ENCODE measurements around the gene DMRTB1. TPM values are rescaled to one million over a fixed set of nuclear protein-coding genes. Genes with fewer than 3 reads are reported as not detected.

Gene DMRTB1
- total RNA-seq, 1 experiment from 2014 or later, result not detected

DNA sequence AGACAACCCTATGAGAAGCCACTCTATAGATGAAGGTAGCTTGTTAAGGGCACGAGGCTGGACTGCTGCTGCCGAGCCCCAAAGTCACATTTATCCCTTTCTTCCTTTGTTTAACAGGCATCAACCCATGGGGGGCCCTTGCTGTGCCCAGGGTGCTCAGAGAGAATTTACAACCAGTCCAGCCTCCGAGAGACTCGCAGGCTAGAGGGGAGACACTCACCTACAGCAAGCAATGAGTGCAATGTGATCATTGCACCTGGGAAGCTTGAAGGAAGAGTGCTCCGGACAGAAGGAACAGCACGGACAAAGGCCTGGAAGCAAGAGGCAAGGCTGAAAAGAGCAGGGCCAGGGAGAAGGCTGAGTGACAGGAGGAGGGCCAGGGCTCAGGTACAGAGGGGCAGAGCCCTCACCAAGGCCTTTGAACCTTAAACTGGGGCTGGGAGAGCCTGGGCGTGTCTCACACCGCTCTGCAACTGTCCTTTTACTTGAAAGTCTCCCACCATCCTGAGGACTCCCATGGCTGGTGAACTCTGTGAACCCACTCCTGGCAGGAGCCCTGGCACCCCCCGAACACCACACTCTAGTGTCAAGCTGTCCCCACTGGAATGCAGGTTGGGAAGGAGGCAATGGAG is 27.3 kb downstream of the DMRTB1 start:
- ATAC-seq (no peak), DNase-seq (ENCODE audit: low read depth, low spot score) (no peak)
- Histone ChIP-seq H3K27ac (ENCODE audit: low read length) (no peak overlapping the region), H3K4me1 (ENCODE audit: control insufficient read depth, insufficient read depth, low read length) (no peaks in the 10 kb centered on the region), H3K27me3 (ENCODE audit: control insufficient read depth, insufficient read depth, low read length) (peaks cover 3% of the 10 kb centered on the region; the same call in 1 of the 2 replicates), H3K9me3 (ENCODE audit: control insufficient read depth, insufficient read depth, low read depth, low read length) (no peaks in the 10 kb centered on the region), H3K36me3 (ENCODE audit: control insufficient read depth, insufficient read depth, low read length) (no peaks in the 10 kb centered on the region), H3K4me3 (ENCODE audit: low read depth in 2 of 2, low read length in 2 of 2) (no peak overlapping the region)
- intact Hi-C loops (cut with micrococcal nuclease; ENCODE audit: unreplicated experiment) (loop anchor here (5.0 kb wide), 1 partner anchor 196 kb away; no protein-coding TSS in a partner anchor), in situ Hi-C loops (cut with HindIII; ENCODE audit: low pct_unique_long_range_greater_than_20kb, low sequenced_read_pairs) (no loop called here)
- ChIA-PET CTCF (interaction anchor here (0.8 to 2.4 kb wide), 7 partner anchors 22 to 276 kb away, joined by 3 to 14 read pairs (median 4); no protein-coding TSS in a partner anchor), POLR2A (no interaction called here)
- BruUV-seq (replicated peaks), result no TSS peak
- TF ChIP-seq TCF7L2 (IDR thresholded peaks at IDR 0.05; ENCODE audit: low read depth, low read length) (no peak), SIN3A (IDR thresholded peaks at IDR 0.05; ENCODE audit: borderline replicate concordance, insufficient read depth, low read depth, low read length) (no peak), POLR2AphosphoS5 (IDR thresholded peaks at IDR 0.05; ENCODE audit: low read depth, low read length) (no peak)
- TF ChIP-seq, protein P1, sequence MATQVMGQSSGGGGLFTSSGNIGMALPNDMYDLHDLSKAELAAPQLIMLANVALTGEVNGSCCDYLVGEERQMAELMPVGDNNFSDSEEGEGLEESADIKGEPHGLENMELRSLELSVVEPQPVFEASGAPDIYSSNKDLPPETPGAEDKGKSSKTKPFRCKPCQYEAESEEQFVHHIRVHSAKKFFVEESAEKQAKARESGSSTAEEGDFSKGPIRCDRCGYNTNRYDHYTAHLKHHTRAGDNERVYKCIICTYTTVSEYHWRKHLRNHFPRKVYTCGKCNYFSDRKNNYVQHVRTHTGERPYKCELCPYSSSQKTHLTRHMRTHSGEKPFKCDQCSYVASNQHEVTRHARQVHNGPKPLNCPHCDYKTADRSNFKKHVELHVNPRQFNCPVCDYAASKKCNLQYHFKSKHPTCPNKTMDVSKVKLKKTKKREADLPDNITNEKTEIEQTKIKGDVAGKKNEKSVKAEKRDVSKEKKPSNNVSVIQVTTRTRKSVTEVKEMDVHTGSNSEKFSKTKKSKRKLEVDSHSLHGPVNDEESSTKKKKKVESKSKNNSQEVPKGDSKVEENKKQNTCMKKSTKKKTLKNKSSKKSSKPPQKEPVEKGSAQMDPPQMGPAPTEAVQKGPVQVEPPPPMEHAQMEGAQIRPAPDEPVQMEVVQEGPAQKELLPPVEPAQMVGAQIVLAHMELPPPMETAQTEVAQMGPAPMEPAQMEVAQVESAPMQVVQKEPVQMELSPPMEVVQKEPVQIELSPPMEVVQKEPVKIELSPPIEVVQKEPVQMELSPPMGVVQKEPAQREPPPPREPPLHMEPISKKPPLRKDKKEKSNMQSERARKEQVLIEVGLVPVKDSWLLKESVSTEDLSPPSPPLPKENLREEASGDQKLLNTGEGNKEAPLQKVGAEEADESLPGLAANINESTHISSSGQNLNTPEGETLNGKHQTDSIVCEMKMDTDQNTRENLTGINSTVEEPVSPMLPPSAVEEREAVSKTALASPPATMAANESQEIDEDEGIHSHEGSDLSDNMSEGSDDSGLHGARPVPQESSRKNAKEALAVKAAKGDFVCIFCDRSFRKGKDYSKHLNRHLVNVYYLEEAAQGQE (IDR thresholded peaks at IDR 0.05; ENCODE audit: insufficient read depth in 1 of 2, low read depth in 2 of 2, low read length in 1 of 2), result no peak
- TF ChIP-seq, protein P2, sequence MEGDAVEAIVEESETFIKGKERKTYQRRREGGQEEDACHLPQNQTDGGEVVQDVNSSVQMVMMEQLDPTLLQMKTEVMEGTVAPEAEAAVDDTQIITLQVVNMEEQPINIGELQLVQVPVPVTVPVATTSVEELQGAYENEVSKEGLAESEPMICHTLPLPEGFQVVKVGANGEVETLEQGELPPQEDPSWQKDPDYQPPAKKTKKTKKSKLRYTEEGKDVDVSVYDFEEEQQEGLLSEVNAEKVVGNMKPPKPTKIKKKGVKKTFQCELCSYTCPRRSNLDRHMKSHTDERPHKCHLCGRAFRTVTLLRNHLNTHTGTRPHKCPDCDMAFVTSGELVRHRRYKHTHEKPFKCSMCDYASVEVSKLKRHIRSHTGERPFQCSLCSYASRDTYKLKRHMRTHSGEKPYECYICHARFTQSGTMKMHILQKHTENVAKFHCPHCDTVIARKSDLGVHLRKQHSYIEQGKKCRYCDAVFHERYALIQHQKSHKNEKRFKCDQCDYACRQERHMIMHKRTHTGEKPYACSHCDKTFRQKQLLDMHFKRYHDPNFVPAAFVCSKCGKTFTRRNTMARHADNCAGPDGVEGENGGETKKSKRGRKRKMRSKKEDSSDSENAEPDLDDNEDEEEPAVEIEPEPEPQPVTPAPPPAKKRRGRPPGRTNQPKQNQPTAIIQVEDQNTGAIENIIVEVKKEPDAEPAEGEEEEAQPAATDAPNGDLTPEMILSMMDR (IDR thresholded peaks at IDR 0.05), result no peak

DNA sequence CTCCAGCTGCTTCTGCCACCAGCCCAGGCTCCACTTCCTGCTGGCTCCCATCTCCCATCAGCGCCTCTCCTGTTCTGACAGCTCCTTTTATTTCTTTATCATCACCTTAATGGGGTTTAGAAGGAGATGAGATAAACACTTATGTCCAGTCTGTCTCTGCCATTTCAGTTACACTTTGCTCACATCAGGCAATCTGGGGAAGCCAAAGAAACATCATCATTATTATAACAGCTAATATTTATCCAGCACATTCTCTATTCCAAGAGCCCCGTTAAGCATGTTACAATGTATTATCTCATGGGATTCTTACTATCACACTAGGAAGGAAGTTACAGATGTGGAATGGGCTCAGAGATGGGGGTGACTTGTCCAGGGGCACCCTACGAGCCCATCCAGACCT is 31.2 kb downstream of the DMRTB1 start:
- ChIA-PET POLR2A (no interaction called here), CTCF (no interaction called here)
- no peak overlapping the region for H3K27ac ChIP-seq (ENCODE audit: low read length)
- no peak overlapping the region for H3K4me3 ChIP-seq (ENCODE audit: low read depth in 2 of 2, low read length in 2 of 2)
- ATAC-seq, result no peak
- H3K9me3 ChIP-seq (ENCODE audit: control insufficient read depth, insufficient read depth, low read depth, low read length), result no peaks in the 10 kb centered on the region
- peaks cover 3% of the 10 kb centered on the region; the same call in 1 of the 2 replicates for H3K27me3 ChIP-seq (ENCODE audit: control insufficient read depth, insufficient read depth, low read length)
- H3K36me3 ChIP-seq (ENCODE audit: control insufficient read depth, insufficient read depth, low read length), result no peaks in the 10 kb centered on the region
- intact Hi-C loops (cut with micrococcal nuclease; ENCODE audit: unreplicated experiment), result no loop called here
- TF ChIP-seq POLR2AphosphoS5 (IDR thresholded peaks at IDR 0.05; ENCODE audit: low read depth, low read length), result no peak
- no peak for TF ChIP-seq TCF7L2 (IDR thresholded peaks at IDR 0.05; ENCODE audit: low read depth, low read length)
- TF ChIP-seq SIN3A (IDR thresholded peaks at IDR 0.05; ENCODE audit: borderline replicate concordance, insufficient read depth, low read depth, low read length), result no peak
- TF ChIP-seq, protein P1 (IDR thresholded peaks at IDR 0.05; ENCODE audit: insufficient read depth in 1 of 2, low read depth in 2 of 2, low read length in 1 of 2), result no peak
- TF ChIP-seq, protein P2 (IDR thresholded peaks at IDR 0.05), result no peak
- no peaks in the 10 kb centered on the region for H3K4me1 ChIP-seq (ENCODE audit: control insufficient read depth, insufficient read depth, low read length)
- no peak for DNase-seq (ENCODE audit: low read depth, low spot score)
- no TSS peak for BruUV-seq (replicated peaks)
- in situ Hi-C loops (cut with HindIII; ENCODE audit: low pct_unique_long_range_greater_than_20kb, low sequenced_read_pairs), result no loop called here
